ENCODE data around the gene RAB4A.

Gene RAB4A

DNA sequence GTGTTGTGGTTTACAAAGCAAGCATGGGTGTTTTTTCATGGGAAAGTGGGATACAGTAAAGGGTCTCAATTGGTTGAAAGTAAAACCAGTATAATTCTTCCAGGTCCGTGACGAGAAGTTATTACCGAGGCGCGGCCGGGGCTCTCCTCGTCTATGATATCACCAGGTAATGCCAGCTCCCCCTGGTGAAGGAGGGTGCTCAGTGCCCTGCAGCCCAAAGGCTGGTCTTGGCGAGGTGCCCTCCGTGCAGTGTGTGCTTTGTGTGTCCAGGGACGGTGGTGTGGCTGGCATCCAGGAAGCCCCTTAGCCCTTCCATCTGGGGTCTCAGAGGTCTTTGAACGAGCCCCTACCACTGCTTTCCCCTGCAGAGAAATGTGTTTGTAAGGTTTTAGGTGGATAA is 24.8 kb downstream of the RAB4A start:
- H3K4me1 Mint-ChIP-seq: no peaks in the 10 kb centered on the region
- H3K27me3 Mint-ChIP-seq: no peaks in the 10 kb centered on the region
- no peak overlapping the region for H3K27ac Mint-ChIP-seq
- peaks cover under 1 to 6% of the 10 kb centered on the region in 2 donors for H3K9me3 Mint-ChIP-seq
- no peak for DNase-seq
- ATAC-seq: no peak
- H3K4me3 Mint-ChIP-seq: no peak overlapping the region

GRCh38 chr1:229296541-229296941 is 25.6 kb downstream of the RAB4A start:
- Mint-ChIP-seq H3K27ac (no peak overlapping the region), H3K4me3 (no peak overlapping the region), H3K27me3 (no peaks in the 10 kb centered on the region), H3K4me1 (no peaks in the 10 kb centered on the region), H3K9me3 (no peaks in the 10 kb centered on the region)
- DNase-seq (no peak), ATAC-seq (no peak)

DNA sequence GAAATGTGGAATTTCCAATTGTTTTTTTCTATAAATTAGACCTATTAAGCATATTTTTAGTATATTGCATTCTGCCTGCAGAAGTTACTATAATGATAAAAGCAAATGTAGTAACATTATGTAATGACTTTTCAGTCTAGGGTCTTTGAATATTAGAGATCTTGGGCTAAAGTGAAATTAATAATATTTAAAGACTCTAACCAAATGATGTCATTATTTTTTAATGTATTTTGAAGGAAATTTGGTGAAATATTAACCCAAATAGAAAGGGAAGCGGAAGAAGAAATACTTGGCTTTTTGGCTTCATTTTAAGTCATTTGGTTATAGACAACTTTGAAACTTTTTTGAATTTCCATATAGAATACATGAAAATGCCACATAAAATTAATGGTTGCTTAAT is 26.8 kb downstream of the RAB4A start:
- H3K9me3 Mint-ChIP-seq: no peaks in the 10 kb centered on the region
- H3K4me3 Mint-ChIP-seq: no peak overlapping the region
- ATAC-seq (no peak), DNase-seq (no peak)
- no peaks in the 10 kb centered on the region for H3K27me3 Mint-ChIP-seq
- no peaks in the 10 kb centered on the region for H3K4me1 Mint-ChIP-seq
- H3K27ac Mint-ChIP-seq: no peak overlapping the region

GRCh38 chr1:229298420-229298819 is 27.5 kb downstream of the RAB4A start:
- no peaks in the 10 kb centered on the region for H3K4me1 Mint-ChIP-seq
- H3K27ac Mint-ChIP-seq: no peak overlapping the region
- no peaks in the 10 kb centered on the region for H3K9me3 Mint-ChIP-seq
- no peak for DNase-seq
- ATAC-seq: no peak
- no peak overlapping the region for H3K4me3 Mint-ChIP-seq
- no peaks in the 10 kb centered on the region for H3K27me3 Mint-ChIP-seq

GRCh38 chr1:229298887-229299503 is 28.1 kb downstream of the RAB4A start:
- Mint-ChIP-seq H3K27ac (no peak overlapping the region), H3K4me1 (no peaks in the 10 kb centered on the region), H3K27me3 (no peaks in the 10 kb centered on the region), H3K9me3 (no peaks in the 10 kb centered on the region), H3K4me3 (no peak overlapping the region)
- DNase-seq (no peak), ATAC-seq (no peak)

DNA sequence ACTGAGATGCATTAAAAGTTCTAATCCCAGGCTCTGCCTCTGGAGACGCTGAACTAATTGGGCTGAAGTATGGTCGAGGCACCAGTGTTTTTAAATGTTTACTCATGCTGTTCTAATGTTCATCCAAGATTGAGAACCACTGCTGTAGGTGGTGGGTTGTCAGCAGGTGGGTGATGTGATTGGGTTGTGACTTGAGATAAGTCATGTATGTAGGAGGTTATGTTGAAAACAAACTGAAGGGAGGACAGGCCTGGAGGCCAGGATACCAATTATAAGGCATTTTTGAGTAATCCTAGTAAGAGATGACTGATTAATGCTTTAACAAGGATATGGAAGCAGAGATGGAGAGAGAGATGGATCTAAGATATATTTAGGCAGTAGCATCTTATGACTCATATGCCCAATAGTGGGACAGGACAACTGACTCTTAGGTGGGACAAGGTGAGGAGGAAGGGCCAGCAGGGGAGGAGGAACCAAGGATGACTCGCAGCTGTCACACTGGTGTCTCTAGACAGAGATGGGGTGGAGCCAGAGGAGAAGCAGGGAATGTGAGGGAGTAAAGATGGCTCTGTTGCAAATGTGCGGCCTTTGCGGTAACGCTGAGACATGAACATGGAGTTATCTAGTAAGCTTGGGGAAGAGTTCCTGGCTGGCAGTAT is 29.3 kb downstream of the RAB4A start:
- DNase-seq (no peak), ATAC-seq (no peak)
- Mint-ChIP-seq H3K27me3 (no peaks in the 10 kb centered on the region), H3K9me3 (no peaks in the 10 kb centered on the region), H3K27ac (no peak overlapping the region), H3K4me1 (peaks cover 4% of the 10 kb centered on the region), H3K4me3 (no peak overlapping the region)

DNA sequence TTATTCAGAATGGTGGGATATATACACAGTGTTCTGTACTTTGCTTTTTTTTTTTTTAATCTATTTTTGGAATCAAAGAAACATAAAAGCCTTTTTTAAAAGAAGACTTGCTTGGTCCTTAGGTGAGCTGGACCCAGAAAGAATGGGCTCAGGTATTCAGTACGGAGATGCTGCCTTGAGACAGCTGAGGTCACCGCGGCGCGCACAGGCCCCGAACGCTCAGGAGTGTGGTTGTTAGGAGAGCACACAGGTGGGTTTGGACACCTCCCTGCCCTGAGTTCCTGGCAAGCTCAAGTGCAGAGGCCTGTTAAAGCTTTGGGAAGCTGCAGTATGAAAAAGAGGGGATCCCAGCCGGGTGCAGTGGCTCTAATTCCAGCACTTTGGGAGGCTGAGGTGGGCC is 31.8 kb downstream of the RAB4A start:
- no peak for DNase-seq
- H3K4me1 Mint-ChIP-seq: peaks cover 12% of the 10 kb centered on the region
- H3K27ac Mint-ChIP-seq: no peak overlapping the region
- no peak for ATAC-seq
- no peaks in the 10 kb centered on the region for H3K27me3 Mint-ChIP-seq
- no peaks in the 10 kb centered on the region for H3K9me3 Mint-ChIP-seq
- no peak overlapping the region for H3K4me3 Mint-ChIP-seq

- H3K4me1 Mint-ChIP-seq: peaks cover 12% of the 10 kb centered on the region
- no peak for DNase-seq
- ATAC-seq: no peak
- H3K27ac Mint-ChIP-seq: no peak overlapping the region
- no peak overlapping the region for H3K4me3 Mint-ChIP-seq
- H3K27me3 Mint-ChIP-seq: no peaks in the 10 kb centered on the region
- no peaks in the 10 kb centered on the region for H3K9me3 Mint-ChIP-seq
Measured at GRCh38 chr1:229303855-229304254, 32.9 kb downstream of the RAB4A start.

GRCh38 chr1:229305392-229305791 is 34.5 kb downstream of the RAB4A start:
- Mint-ChIP-seq H3K4me3 (no peak overlapping the region), H3K27me3 (no peaks in the 10 kb centered on the region), H3K4me1 (peaks cover 12% of the 10 kb centered on the region), H3K9me3 (no peaks in the 10 kb centered on the region), H3K27ac (no peak overlapping the region)
- DNase-seq (no peak), ATAC-seq (no peak)

- H3K27me3 Mint-ChIP-seq: no peaks in the 10 kb centered on the region
- DNase-seq: no peak
- H3K27ac Mint-ChIP-seq: no peak overlapping the region
- peaks cover 12% of the 10 kb centered on the region for H3K4me1 Mint-ChIP-seq
- no peak overlapping the region for H3K4me3 Mint-ChIP-seq
- no peaks in the 10 kb centered on the region for H3K9me3 Mint-ChIP-seq
- ATAC-seq: no peak
Measured at GRCh38 chr1:229309074-229309473, 38.2 kb downstream of the RAB4A start.

- no peaks in the 10 kb centered on the region for H3K27me3 Mint-ChIP-seq
- ATAC-seq (no peak), DNase-seq (no peak)
- H3K27ac Mint-ChIP-seq: no peak overlapping the region
- H3K4me3 Mint-ChIP-seq: no peak overlapping the region
- H3K4me1 Mint-ChIP-seq: peaks cover 12% of the 10 kb centered on the region
- no peaks in the 10 kb centered on the region for H3K9me3 Mint-ChIP-seq
Measured at GRCh38 chr1:229309684-229310083, 38.8 kb downstream of the RAB4A start.

DNA sequence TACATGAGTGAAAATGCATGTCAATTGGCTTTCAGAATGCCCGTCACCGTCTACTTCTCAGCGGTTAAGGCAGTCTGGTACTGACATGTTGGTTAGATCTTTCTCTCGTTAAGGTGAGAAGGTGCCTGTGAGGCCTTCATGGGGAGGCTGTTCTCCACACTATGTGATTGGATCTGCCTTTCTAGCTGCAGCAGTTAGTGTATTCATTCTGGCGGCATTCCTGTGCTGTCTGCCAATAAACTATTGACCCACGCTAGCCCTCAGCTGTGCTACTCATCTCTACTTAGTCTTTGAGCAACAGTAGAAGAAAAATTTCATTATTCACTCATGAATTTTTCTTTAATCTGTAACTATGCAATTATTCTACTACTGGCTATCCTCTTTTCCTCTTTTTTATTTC is 39.9 kb downstream of the RAB4A start:
- Mint-ChIP-seq H3K27me3 (no peaks in the 10 kb centered on the region), H3K9me3 (no peaks in the 10 kb centered on the region), H3K27ac (no peak overlapping the region), H3K4me1 (peaks cover 2% of the 10 kb centered on the region), H3K4me3 (no peak overlapping the region)
- DNase-seq (no peak), ATAC-seq (no peak)

DNA sequence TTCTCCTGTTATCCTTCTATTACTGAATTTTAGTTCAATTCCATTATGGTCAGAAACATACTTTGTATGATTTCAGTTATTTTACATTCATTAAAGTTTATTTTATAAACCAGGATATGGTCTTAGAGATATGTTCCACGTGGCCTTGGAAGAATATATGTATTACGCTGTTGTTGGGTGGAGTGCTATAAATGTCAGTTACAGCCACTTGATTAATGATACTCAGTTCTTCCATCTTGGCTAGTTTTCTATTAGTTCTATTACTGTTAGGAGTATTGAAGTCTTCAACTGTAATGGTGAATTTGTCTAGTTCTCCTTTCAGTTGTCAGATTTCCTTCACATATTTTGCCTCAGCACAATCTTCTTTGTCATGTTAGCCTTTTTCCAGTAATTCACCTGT is 45.3 kb downstream of the RAB4A start:
- no peaks in the 10 kb centered on the region for H3K4me1 Mint-ChIP-seq
- no peak for DNase-seq
- no peaks in the 10 kb centered on the region for H3K27me3 Mint-ChIP-seq
- no peak overlapping the region for H3K4me3 Mint-ChIP-seq
- no peak for ATAC-seq
- no peaks in the 10 kb centered on the region for H3K9me3 Mint-ChIP-seq
- H3K27ac Mint-ChIP-seq: no peak overlapping the region

- no peak overlapping the region for H3K4me3 Mint-ChIP-seq
- ATAC-seq (no peak), DNase-seq (no peak)
- no peaks in the 10 kb centered on the region for H3K9me3 Mint-ChIP-seq
- H3K27me3 Mint-ChIP-seq: no peaks in the 10 kb centered on the region
- no peak overlapping the region for H3K27ac Mint-ChIP-seq
- H3K4me1 Mint-ChIP-seq: no peaks in the 10 kb centered on the region
Measured at GRCh38 chr1:229318056-229318455, 47.1 kb downstream of the RAB4A start.

DNA sequence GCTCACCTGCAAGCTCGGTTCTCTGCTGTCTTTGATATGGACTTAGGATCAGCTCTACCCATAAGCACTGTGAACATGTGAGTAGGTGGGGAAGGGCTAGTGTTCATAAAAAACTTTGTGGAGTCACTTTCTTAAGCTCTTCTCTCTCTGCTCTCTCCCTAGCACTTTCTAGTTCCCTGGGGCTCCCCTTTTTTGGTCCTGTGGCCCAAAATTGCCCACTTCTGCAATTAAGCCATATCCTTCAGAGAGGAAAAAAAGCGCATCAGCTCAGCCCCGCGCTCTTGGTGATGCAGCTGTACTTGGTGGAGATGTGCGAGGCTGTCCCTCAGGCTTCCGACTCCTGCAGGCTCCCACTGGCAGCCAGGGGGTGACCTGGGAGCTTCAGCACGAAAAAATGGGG is 48.6 kb downstream of the RAB4A start:
- ATAC-seq (no peak), DNase-seq (no peak)
- Mint-ChIP-seq H3K27me3 (no peaks in the 10 kb centered on the region), H3K4me1 (no peaks in the 10 kb centered on the region), H3K27ac (peak overlapping the region in 1 of 2 donors; percentile 54), H3K4me3 (no peak overlapping the region), H3K9me3 (no peaks in the 10 kb centered on the region)

GRCh38 chr1:229323201-229323600 is 52.3 kb downstream of the RAB4A start:
- Mint-ChIP-seq H3K9me3 (no peaks in the 10 kb centered on the region), H3K27me3 (no peaks in the 10 kb centered on the region), H3K27ac (no peak overlapping the region)

More at GRCh38 chr1:229323201-229323600, 52.3 kb downstream of the RAB4A start:
- H3K4me3 Mint-ChIP-seq: no peak overlapping the region
- ATAC-seq: no peak
- H3K4me1 Mint-ChIP-seq: peaks cover 30% of the 10 kb centered on the region
- no peak for DNase-seq
